PFSK-1 (cell line): Measurements from ENCODE around the gene TP53I13.

Experiments
- FOXP2 ChIP-seq: optimal IDR thresholded peaks from 2 replicates; pipeline ENCODE3; 2011; ENCODE audit warnings: borderline replicate concordance, control low read depth, inconsistent platforms; ENCODE audit not compliant: insufficient read depth; ENCODE audit errors: extremely low read length, extremely low read depth
- POLR2AphosphoS5 ChIP-seq: IDR thresholded peaks from 2 replicates; pipeline ENCODE4 v1.6.1; 2012; ENCODE audit warnings: low read depth, mild to moderate bottlenecking, control low read depth, low read length, moderate library complexity
- SIN3A ChIP-seq: IDR thresholded peaks from 2 replicates; pipeline ENCODE4 v1.6.1; 2012; ENCODE audit warnings: mild to moderate bottlenecking, low read length, moderate library complexity, borderline replicate concordance; ENCODE audit not compliant: insufficient read depth
- TAF1 ChIP-seq: IDR thresholded peaks from 2 replicates; pipeline ENCODE4 v1.6.1; 2012; ENCODE audit warnings: low read length, control low read depth, borderline replicate concordance; ENCODE audit not compliant: insufficient read depth
- TF ChIP-seq, protein P1 (sequence below), 2 experiments: IDR thresholded peaks; 2 replicates each; pipeline versions ENCODE4 v1.6.1 to v1.8.0; 2011 to 2012; ENCODE audit warnings: low read depth in 2 of 2, low read length in 2 of 2, control low read depth in 1 of 2, inconsistent platforms in 1 of 2, mild to moderate bottlenecking in 1 of 2, moderate library complexity in 1 of 2; ENCODE audit not compliant: insufficient read depth in 1 of 2

DNA sequence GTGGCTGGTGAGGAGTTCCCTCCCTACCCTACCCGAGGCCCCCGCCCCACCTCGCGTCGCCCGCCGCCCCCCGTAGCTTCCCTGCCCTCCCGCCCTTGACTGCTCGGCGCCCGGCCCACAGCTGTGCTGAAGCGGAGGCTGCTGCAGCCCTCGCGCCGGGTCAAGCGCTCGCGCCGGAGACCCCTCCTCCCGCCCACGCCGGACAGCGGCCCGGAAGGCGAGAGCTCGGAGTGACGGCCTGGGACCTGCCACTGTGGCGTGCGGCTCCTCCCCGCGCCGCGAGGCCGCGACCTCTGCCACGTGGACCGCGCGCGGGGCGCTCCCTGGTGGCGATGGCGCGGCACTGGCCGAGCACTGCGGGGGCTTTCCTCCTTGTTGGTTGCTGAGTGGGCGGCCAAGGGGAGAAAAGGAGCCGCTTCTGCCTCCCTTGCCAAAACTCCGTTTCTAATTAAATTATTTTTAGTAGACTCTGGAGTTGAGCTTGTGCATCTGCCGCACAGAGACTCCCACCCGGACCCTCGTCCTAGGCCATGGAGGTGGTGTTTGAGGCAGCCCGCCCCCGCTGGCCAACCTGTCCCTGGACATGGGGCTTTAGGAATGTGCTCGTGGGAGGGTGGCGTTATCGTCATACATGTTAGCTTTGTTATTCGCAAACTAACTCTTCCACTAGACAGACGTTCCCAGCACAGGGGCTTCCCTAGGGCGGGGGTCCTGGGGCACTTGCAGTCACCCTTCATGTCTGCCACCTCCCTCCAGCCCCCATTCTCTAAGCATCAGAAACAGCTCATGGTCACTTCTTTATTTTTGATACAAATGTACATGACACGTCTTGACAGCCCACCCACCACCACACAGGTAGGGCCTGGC lies 4.4 kb downstream of the TP53I13 start:
- no peak for TF ChIP-seq POLR2AphosphoS5
- no peak for TF ChIP-seq SIN3A
- TF ChIP-seq TAF1, result no peak
- TF ChIP-seq, protein P1, sequence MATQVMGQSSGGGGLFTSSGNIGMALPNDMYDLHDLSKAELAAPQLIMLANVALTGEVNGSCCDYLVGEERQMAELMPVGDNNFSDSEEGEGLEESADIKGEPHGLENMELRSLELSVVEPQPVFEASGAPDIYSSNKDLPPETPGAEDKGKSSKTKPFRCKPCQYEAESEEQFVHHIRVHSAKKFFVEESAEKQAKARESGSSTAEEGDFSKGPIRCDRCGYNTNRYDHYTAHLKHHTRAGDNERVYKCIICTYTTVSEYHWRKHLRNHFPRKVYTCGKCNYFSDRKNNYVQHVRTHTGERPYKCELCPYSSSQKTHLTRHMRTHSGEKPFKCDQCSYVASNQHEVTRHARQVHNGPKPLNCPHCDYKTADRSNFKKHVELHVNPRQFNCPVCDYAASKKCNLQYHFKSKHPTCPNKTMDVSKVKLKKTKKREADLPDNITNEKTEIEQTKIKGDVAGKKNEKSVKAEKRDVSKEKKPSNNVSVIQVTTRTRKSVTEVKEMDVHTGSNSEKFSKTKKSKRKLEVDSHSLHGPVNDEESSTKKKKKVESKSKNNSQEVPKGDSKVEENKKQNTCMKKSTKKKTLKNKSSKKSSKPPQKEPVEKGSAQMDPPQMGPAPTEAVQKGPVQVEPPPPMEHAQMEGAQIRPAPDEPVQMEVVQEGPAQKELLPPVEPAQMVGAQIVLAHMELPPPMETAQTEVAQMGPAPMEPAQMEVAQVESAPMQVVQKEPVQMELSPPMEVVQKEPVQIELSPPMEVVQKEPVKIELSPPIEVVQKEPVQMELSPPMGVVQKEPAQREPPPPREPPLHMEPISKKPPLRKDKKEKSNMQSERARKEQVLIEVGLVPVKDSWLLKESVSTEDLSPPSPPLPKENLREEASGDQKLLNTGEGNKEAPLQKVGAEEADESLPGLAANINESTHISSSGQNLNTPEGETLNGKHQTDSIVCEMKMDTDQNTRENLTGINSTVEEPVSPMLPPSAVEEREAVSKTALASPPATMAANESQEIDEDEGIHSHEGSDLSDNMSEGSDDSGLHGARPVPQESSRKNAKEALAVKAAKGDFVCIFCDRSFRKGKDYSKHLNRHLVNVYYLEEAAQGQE (IDR thresholded peaks at IDR 0.05; ENCODE audit: insufficient read depth in 1 of 2, low read depth in 2 of 2, low read length in 2 of 2), result no peak
- peak; percentile 69 for TF ChIP-seq FOXP2
